HepG2 (cell line): ENCODE results near the gene TUBB4B. TPM values are rescaled to one million over a fixed set of nuclear protein-coding genes. Genes with fewer than 3 reads are reported as not detected.

Experiments used
- CHD2 ChIP-seq: IDR thresholded peaks from 2 replicates; pipeline ENCODE4 v1.6.1; 2011; ENCODE audit warnings: low read depth, low read length, improper control_type of control experiment
- ELF1 ChIP-seq: sonication (generic); formaldehyde crosslinking; IDR thresholded peaks from 2 replicates; pipeline ENCODE4 v1.4.0; 2020; ENCODE audit warnings: missing genetic modification reagents
- ELF4 ChIP-seq: sonication (generic); formaldehyde crosslinking; IDR thresholded peaks from 2 replicates; pipeline ENCODE4 v1.5.0; 2020; ENCODE audit warnings: missing genetic modification reagents, mild to moderate bottlenecking, moderate library complexity, borderline replicate concordance
- HDAC6 ChIP-seq: fragments of 200-600 bp; sonication (generic); IDR thresholded peaks from 2 replicates; pipeline ENCODE4 v1.7.0; 2017; ENCODE audit warnings: mild to moderate bottlenecking, antibody characterized with exemption, low read length, low read depth
- HNRNPLL ChIP-seq: fragments of 200-400 bp; formaldehyde crosslinking; IDR thresholded peaks from 2 replicates; pipeline ENCODE4 v1.6.1; 2017; ENCODE audit warnings: mild to moderate bottlenecking, low read depth, low read length; ENCODE audit not compliant: poor library complexity, severe bottlenecking
- MAF1 ChIP-seq: sonication (generic); formaldehyde crosslinking; IDR thresholded peaks from 2 replicates; pipeline ENCODE4 v1.5.0; 2020; ENCODE audit warnings: missing genetic modification reagents, borderline replicate concordance
- RAD51 ChIP-seq: fragments of 450-650 bp; IDR thresholded peaks from 2 replicates; pipeline ENCODE4 v1.6.1; 2016; ENCODE audit warnings: borderline replicate concordance
- SAP130 ChIP-seq: IDR thresholded peaks from 2 replicates; pipeline ENCODE4 v1.6.1; 2016; ENCODE audit warnings: low read depth
- ZBTB21 ChIP-seq: sonication (generic); formaldehyde crosslinking; IDR thresholded peaks from 2 replicates; pipeline ENCODE4 v1.4.0; 2020; ENCODE audit warnings: missing genetic modification reagents
- ZNF10 ChIP-seq: sonication (generic); formaldehyde crosslinking; IDR thresholded peaks from 2 replicates; pipeline ENCODE4 v1.4.0; 2020; ENCODE audit warnings: mild to moderate bottlenecking, low read depth, missing genetic modification reagents, borderline replicate concordance
- ZNF143 ChIP-seq: sonication (generic); formaldehyde crosslinking; IDR thresholded peaks from 2 replicates; pipeline ENCODE4 v1.4.0; 2020; ENCODE audit warnings: missing genetic modification reagents
- ZNF557 ChIP-seq: sonication (generic); formaldehyde crosslinking; IDR thresholded peaks from 2 replicates; pipeline ENCODE4 v1.4.0; 2020; ENCODE audit warnings: missing genetic modification reagents
- ZNF567 ChIP-seq: sonication (generic); formaldehyde crosslinking; IDR thresholded peaks from 2 replicates; pipeline ENCODE4 v1.8.1; 2023; ENCODE audit warnings: mild to moderate bottlenecking, missing genetic modification reagents, borderline replicate concordance
- polyA plus RNA-seq, 8 experiments: library from polyadenylated mRNA; depleted of rRNA in 3 of 8; stranded (reverse) in 7 of 8; unstranded in 1 of 8; fragments of >200 nt; fragmentation: Illumina TruSeq in 4 of 8; extraction: Trizol in 4 of 8; gene quantifications; 2 replicates each; pipeline versions ENCODE4 v1.2.1 to v1.2.3, GENCODE V29; 2011 to 2016; ENCODE audit warnings: low read depth in 4 of 8, missing spikeins in 1 of 8, mixed read lengths in 1 of 8; ENCODE audit not compliant: insufficient read depth in 1 of 8
- total RNA-seq, 5 experiments: library from RNA; depleted of rRNA; stranded (reverse); fragments of >200 nt; fragmentation: Illumina TruSeq; extraction: Trizol; gene quantifications; 2 replicates each; pipeline ENCODE4 v1.2.3, GENCODE V29; 2016; ENCODE audit warnings: low read depth in 1 of 5
- TF ChIP-seq, protein P1 (sequence below): sonication (generic); formaldehyde crosslinking; IDR thresholded peaks from 2 replicates; pipeline ENCODE4 v1.8.0; 2022; ENCODE audit warnings: mild to moderate bottlenecking, missing genetic modification reagents, borderline replicate concordance
- TF ChIP-seq, protein P2 (sequence below): IDR thresholded peaks from 2 replicates; pipeline ENCODE4 v1.6.1; 2016
- TF ChIP-seq, protein P3 (sequence below): sonication (generic); formaldehyde crosslinking; IDR thresholded peaks from 2 replicates; pipeline ENCODE4 v1.4.0; 2020; ENCODE audit warnings: missing genetic modification reagents, mild to moderate bottlenecking, borderline replicate concordance
- TF ChIP-seq, protein P4 (sequence below): sonication (generic); formaldehyde crosslinking; IDR thresholded peaks from 2 replicates; pipeline ENCODE4 v1.5.1; 2020; ENCODE audit warnings: mild to moderate bottlenecking, missing genetic modification reagents, borderline replicate concordance
- TF ChIP-seq, protein P5 (sequence below): sonication (generic); formaldehyde crosslinking; IDR thresholded peaks from 2 replicates; pipeline ENCODE4 v1.8.1; 2023; ENCODE audit warnings: mild to moderate bottlenecking, missing genetic modification reagents
- TF ChIP-seq, protein P6 (sequence below): sonication (generic); formaldehyde crosslinking; IDR thresholded peaks from 2 replicates; pipeline ENCODE4 v1.4.0; 2020; ENCODE audit warnings: mild to moderate bottlenecking, missing genetic modification reagents
- TF ChIP-seq, protein P7 (sequence below): sonication (generic); formaldehyde crosslinking; IDR thresholded peaks from 2 replicates; pipeline ENCODE4 v1.4.0; 2020; ENCODE audit warnings: missing genetic modification reagents

TUBB4B gene
- total and polyA plus RNA-seq, 2 of the 13 experiments (the other 11 are each of a cell fraction or from before 2014, with no cell fraction given), result 182 to 412 TPM

DNA sequence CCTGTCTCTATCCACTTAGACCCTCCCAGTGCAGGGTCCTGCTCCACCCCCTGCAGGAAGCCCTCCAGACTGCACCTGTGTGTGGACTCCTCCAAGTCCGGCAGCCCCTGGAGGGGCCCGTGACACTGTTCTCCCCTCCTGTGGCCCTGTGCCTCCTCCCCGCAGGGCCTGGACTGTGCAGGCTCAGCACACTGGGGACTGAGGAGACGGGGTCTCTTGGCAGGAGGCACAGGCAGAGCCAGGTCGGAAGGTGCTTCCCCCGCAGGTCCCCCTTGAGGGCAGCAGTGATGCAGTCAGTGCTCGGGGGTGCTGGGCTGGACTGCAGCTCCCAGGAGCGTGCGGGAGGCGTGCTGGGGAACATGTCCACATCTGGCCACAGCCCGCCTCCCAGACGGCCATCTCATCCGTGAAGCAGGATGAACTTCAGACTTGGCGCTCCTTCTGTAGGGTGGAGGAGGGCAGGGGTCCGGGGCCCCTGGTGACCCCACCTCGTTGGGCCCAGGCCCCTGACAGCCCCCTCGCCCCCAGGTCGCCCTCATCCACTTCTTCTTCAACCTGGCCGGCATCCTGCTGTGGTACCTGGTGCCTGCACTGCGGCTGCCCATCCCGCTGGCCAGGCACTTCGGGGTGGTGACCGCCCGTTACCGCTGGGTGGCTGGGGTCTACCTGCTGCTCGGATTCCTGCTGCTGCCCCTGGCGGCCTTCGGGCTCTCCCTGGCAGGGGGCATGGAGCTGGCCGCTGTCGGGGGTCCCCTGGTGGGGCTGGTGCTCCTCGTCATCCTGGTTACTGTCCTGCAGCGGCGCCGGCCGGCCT is 5.5 kb upstream of the TUBB4B start (continued):
- TF ChIP-seq, protein P1, sequence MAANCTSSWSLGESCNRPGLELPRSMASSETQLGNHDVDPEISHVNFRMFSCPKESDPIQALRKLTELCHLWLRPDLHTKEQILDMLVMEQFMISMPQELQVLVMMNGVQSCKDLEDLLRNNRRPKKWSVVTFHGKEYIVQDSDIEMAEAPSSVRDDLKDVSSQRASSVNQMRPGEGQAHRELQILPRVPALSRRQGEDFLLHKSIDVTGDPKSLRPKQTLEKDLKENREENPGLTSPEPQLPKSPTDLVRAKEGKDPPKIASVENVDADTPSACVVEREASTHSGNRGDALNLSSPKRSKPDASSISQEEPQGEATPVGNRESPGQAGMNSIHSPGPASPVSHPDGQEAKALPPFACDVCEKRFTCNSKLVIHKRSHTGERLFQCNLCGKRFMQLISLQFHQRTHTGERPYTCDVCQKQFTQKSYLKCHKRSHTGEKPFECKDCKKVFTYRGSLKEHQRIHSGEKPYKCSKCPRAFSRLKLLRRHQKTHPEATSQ (CRISPR knock-in tag), result 0 out of 2 replicates have a peak, but pooled peaks have one; percentile 43
- TF ChIP-seq ZNF567 (CRISPR knock-in tag), result no peak
- TF ChIP-seq, protein P2, sequence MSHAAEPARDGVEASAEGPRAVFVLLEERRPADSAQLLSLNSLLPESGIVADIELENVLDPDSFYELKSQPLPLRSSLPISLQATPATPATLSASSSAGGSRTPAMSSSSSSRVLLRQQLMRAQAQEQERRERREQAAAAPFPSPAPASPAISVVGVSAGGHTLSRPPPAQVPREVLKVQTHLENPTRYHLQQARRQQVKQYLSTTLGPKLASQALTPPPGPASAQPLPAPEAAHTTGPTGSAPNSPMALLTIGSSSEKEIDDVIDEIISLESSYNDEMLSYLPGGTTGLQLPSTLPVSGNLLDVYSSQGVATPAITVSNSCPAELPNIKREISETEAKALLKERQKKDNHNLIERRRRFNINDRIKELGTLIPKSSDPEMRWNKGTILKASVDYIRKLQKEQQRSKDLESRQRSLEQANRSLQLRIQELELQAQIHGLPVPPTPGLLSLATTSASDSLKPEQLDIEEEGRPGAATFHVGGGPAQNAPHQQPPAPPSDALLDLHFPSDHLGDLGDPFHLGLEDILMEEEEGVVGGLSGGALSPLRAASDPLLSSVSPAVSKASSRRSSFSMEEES (CRISPR knock-in tag), result peak; percentile 48; the same call in 1 of the 2 replicates
- TF ChIP-seq, protein P3, sequence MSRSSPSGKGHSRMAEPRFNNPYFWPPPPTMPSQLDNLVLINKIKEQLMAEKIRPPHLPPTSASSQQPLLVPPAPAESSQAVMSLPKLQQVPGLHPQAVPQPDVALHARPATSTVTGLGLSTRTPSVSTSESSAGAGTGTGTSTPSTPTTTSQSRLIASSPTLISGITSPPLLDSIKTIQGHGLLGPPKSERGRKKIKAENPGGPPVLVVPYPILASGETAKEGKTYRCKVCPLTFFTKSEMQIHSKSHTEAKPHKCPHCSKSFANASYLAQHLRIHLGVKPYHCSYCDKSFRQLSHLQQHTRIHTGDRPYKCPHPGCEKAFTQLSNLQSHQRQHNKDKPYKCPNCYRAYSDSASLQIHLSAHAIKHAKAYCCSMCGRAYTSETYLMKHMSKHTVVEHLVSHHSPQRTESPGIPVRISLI (CRISPR knock-in tag), result no peak
- TF ChIP-seq ELF1 (CRISPR knock-in tag), result no peak
- no peak for TF ChIP-seq RAD51
- TF ChIP-seq HNRNPLL, result no peak
- TF ChIP-seq, protein P4, sequence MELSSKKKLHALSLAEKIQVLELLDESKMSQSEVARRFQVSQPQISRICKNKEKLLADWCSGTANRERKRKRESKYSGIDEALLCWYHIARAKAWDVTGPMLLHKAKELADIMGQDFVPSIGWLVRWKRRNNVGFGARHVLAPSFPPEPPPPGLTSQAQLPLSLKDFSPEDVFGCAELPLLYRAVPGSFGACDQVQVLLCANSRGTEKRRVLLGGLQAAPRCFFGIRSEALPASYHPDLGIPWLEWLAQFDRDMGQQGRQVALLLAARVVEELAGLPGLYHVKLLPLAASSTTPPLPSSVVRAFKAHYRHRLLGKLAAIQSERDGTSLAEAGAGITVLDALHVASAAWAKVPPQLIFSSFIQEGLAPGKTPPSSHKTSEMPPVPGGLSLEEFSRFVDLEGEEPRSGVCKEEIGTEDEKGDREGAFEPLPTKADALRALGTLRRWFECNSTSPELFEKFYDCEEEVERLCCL (CRISPR knock-in tag), result no peak
- TF ChIP-seq, protein P5, sequence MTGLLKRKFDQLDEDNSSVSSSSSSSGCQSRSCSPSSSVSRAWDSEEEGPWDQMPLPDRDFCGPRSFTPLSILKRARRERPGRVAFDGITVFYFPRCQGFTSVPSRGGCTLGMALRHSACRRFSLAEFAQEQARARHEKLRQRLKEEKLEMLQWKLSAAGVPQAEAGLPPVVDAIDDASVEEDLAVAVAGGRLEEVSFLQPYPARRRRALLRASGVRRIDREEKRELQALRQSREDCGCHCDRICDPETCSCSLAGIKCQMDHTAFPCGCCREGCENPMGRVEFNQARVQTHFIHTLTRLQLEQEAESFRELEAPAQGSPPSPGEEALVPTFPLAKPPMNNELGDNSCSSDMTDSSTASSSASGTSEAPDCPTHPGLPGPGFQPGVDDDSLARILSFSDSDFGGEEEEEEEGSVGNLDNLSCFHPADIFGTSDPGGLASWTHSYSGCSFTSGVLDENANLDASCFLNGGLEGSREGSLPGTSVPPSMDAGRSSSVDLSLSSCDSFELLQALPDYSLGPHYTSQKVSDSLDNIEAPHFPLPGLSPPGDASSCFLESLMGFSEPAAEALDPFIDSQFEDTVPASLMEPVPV (CRISPR knock-in tag), result no peak
- TF ChIP-seq, protein P6, sequence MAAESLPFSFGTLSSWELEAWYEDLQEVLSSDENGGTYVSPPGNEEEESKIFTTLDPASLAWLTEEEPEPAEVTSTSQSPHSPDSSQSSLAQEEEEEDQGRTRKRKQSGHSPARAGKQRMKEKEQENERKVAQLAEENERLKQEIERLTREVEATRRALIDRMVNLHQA, result no peak
- no peak for TF ChIP-seq CHD2
- TF ChIP-seq HDAC6, result no peak
- TF ChIP-seq SAP130 (CRISPR knock-in tag), result peak; percentile 84
- TF ChIP-seq ELF4 (CRISPR knock-in tag), result no peak
- TF ChIP-seq, protein P7, sequence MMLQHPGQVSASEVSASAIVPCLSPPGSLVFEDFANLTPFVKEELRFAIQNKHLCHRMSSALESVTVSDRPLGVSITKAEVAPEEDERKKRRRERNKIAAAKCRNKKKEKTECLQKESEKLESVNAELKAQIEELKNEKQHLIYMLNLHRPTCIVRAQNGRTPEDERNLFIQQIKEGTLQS (CRISPR knock-in tag), result no peak
- TF ChIP-seq ZNF10, result no peak
- TF ChIP-seq MAF1, result 0 out of 2 replicates have a peak, but pooled peaks have one; percentile 51
- no peak for TF ChIP-seq ZNF557
- TF ChIP-seq ZBTB21, result no peak
- peak; percentile 55; the same call in 1 of the 2 replicates for TF ChIP-seq ZNF143 (CRISPR knock-in tag)
